HPDE6-E6E7 (cell line): Measurements from ENCODE around the gene PPP2CA.
"Not testable (repeated sequence)": the region's sequence is repeated elsewhere in the genome, so short reads cannot be mapped to it uniquely, and the experiment has no call there.

Source experiments
- DNase-seq: peaks from one replicate; pipeline ENCODE4 v3.0.0; 2011; ENCODE audit warnings: missing footprints; ENCODE audit errors: extremely low spot score

Gene PPP2CA

GRCh38 chr5:134245101-134245604 is 19.3 kb upstream of the PPP2CA start:
- no peak for DNase-seq

GRCh38 chr5:134242146-134242545 is 16.3 kb upstream of the PPP2CA start:
- no peak for DNase-seq

- DNase-seq = no peak
Observed at GRCh38 chr5:134240421-134240962, 14.6 kb upstream of the PPP2CA start.

GRCh38 chr5:134236820-134237219 is 10.9 kb upstream of the PPP2CA start:
- DNase-seq = no peak

- no peak for DNase-seq
Observed at GRCh38 chr5:134236318-134236717, 10.4 kb upstream of the PPP2CA start.

- no peak for DNase-seq
Observed at GRCh38 chr5:134228624-134229023, 2.8 kb upstream of the PPP2CA start.

GRCh38 chr5:134227776-134228175 is 1.9 kb upstream of the PPP2CA start:
- DNase-seq = no peak

GRCh38 chr5:134227259-134227658 is 1.4 kb upstream of the PPP2CA start:
- DNase-seq = no peak

- DNase-seq = no peak
Observed at GRCh38 chr5:134226441-134227192, 744 bp upstream of the PPP2CA start.

- no peak for DNase-seq
Observed at GRCh38 chr5:134224888-134225779, 739 bp downstream of the PPP2CA start.

GRCh38 chr5:134223406-134224248 is 2.2 kb downstream of the PPP2CA start:
- no peak for DNase-seq

GRCh38 chr5:134221690-134222089 is 4.2 kb downstream of the PPP2CA start:
- not testable (repeated sequence) for DNase-seq

GRCh38 chr5:134215757-134216156 is 10.1 kb downstream of the PPP2CA start:
- DNase-seq = no peak

GRCh38 chr5:134211263-134212031 is 14.4 kb downstream of the PPP2CA start:
- DNase-seq = not testable (repeated sequence)

- no peak for DNase-seq
Observed at GRCh38 chr5:134209477-134210245, 16.2 kb downstream of the PPP2CA start.

GRCh38 chr5:134207696-134208095 is 18.2 kb downstream of the PPP2CA start:
- DNase-seq = no peak

- DNase-seq = no peak
Observed at GRCh38 chr5:134206627-134207160, 19.2 kb downstream of the PPP2CA start.

GRCh38 chr5:134204575-134204974 is 21.3 kb downstream of the PPP2CA start:
- DNase-seq = no peak

- no peak for DNase-seq
Observed at GRCh38 chr5:134203630-134204029, 22.2 kb downstream of the PPP2CA start.

- no peak for DNase-seq
Observed at GRCh38 chr5:134195666-134196065, 30.2 kb downstream of the PPP2CA start.
